Endothelial cell of umbilical vein (primary cell): Measurements from ENCODE around the gene CCDC27. TPM values are rescaled to one million over a fixed set of nuclear protein-coding genes. Genes with fewer than 3 reads are reported as not detected.

Source experiments
- BruUV-seq: library from RNA; stranded (reverse); fragments of 400-500 nt; replicated peaks from 2 replicates; lab custom pipeline; 2021; lab: Mats Ljungman, UMichigan
- CTCF ChIA-PET: fragments of 300-600, 350-600 bp; sonication (Branson Sonifier 250); formaldehyde crosslinking; loops from one replicate; lab custom pipeline; 2021; ENCODE audit warnings: antibody characterized with exemption, inconsistent platforms; lab: Charles Lee
- POLR2A ChIA-PET: fragments of 300-600, 350-600 bp; sonication (Branson Sonifier 250); formaldehyde crosslinking; loops from one replicate; lab custom pipeline; 2021; ENCODE audit warnings: antibody characterized with exemption, inconsistent platforms; lab: Charles Lee
- DNase-seq: peaks from one replicate; pipeline ENCODE4 v3.0.0-alpha.2; 2011; ENCODE audit warnings: low read depth, low spot score
- FAIRE-seq: peaks from 2 replicates; lab custom pipeline; 2011; peaks lifted over from hg19 to GRCh38; lab: Jason Lieb, UNC
- H2AFZ ChIP-seq: 2 replicates; pipeline ENCODE4 v1.6.0; 2012; ENCODE audit warnings: low read depth, low read length, control low read depth, inconsistent platforms
- H3K27ac ChIP-seq: 2 replicates; pipeline ENCODE4 v1.5.1; 2011; ENCODE audit warnings: low read depth, mild to moderate bottlenecking, control low read depth, low read length, moderate library complexity; ENCODE audit not compliant: insufficient read depth
- H3K27me3 ChIP-seq, 2 experiments: 2 replicates each; pipeline versions ENCODE4 v1.6.0 to v1.6.1; 2011; ENCODE audit warnings: low read length in 2 of 2, mixed read lengths in 1 of 2; ENCODE audit not compliant: control insufficient read depth in 2 of 2, insufficient read depth in 2 of 2
- H3K36me3 ChIP-seq, 2 experiments: 2 replicates in 1 of 2; 3 replicates in 1 of 2; pipeline ENCODE4 v1.5.1; 2011; ENCODE audit warnings: low read length in 2 of 2, mild to moderate bottlenecking in 1 of 2, moderate library complexity in 1 of 2; ENCODE audit not compliant: control insufficient read depth in 2 of 2, insufficient read depth in 2 of 2; ENCODE audit errors: extremely low read depth in 1 of 2
- H3K4me1 ChIP-seq: 3 replicates; pipeline ENCODE4 v1.5.1; 2011; ENCODE audit warnings: mild to moderate bottlenecking, low read length; ENCODE audit not compliant: control insufficient read depth, insufficient read depth; ENCODE audit errors: extremely low read depth
- H3K4me2 ChIP-seq: 2 replicates; pipeline ENCODE4 v1.6.1; 2011; ENCODE audit warnings: low read length, control low read depth, mixed read lengths; ENCODE audit not compliant: insufficient read depth
- H3K4me3 ChIP-seq, 3 experiments: fragments of 200-600 bp in 1 of 3; sonication (generic), shearing (Covaris generic) in 1 of 3; replicated peaks in 1 of 3; 2 replicates each; pipeline ENCODE4 v1.5.1; 2011 to 2016; ENCODE audit warnings: control low read depth in 3 of 3, low read length in 3 of 3, mild to moderate bottlenecking in 2 of 3, inconsistent platforms in 1 of 3, low read depth in 1 of 3, moderate library complexity in 1 of 3; ENCODE audit not compliant: insufficient read depth in 1 of 3
- H3K79me2 ChIP-seq: 2 replicates; pipeline ENCODE4 v1.6.0; 2012; ENCODE audit warnings: low read length, inconsistent platforms; ENCODE audit not compliant: control insufficient read depth, insufficient read depth
- H3K9ac ChIP-seq: replicated peaks from 2 replicates; pipeline ENCODE3; 2011; ENCODE audit warnings: low read length, control low read depth; ENCODE audit not compliant: insufficient read depth; ENCODE audit errors: extremely low read depth
- H3K9me1 ChIP-seq: replicated peaks from 3 replicates; pipeline ENCODE4 v1.6.0; 2011; ENCODE audit warnings: mild to moderate bottlenecking, low read length; ENCODE audit not compliant: control insufficient read depth, insufficient read depth; ENCODE audit errors: extremely low read depth
- H3K9me3 ChIP-seq: replicated peaks from 2 replicates; pipeline ENCODE4 v1.5.1; 2012; ENCODE audit warnings: low read length, inconsistent platforms; ENCODE audit not compliant: control insufficient read depth, insufficient read depth
- H4K20me1 ChIP-seq: replicated peaks from 2 replicates; pipeline ENCODE3; 2011; ENCODE audit warnings: mild to moderate bottlenecking, low read length; ENCODE audit not compliant: control insufficient read depth, insufficient read depth; ENCODE audit errors: extremely low read depth
- CTCF ChIP-seq, 2 donors: IDR thresholded peaks; 1 replicate in 1 of 2; 2 replicates in 1 of 2; pipeline ENCODE4 v1.5.1; 2011; ENCODE audit warnings: low read length in 2 of 2, mild to moderate bottlenecking in 2 of 2, moderate library complexity in 2 of 2, control low read depth in 1 of 2, inconsistent platforms in 1 of 2, low read depth in 1 of 2; ENCODE audit not compliant: insufficient read depth in 1 of 2; ENCODE audit errors: extremely low read depth in 1 of 2
- EZH2 ChIP-seq: IDR thresholded peaks from 2 replicates; pipeline ENCODE4 v1.6.1; 2012; ENCODE audit warnings: borderline replicate concordance, low read depth, mild to moderate bottlenecking, moderate library complexity, low read length, inconsistent platforms; ENCODE audit not compliant: severe bottlenecking
- FOS ChIP-seq: IDR thresholded peaks from 2 replicates; pipeline ENCODE4 v1.6.1; 2011; ENCODE audit warnings: mild to moderate bottlenecking, low read length, moderate library complexity, borderline replicate concordance; ENCODE audit not compliant: insufficient read depth
- GATA2 ChIP-seq: IDR thresholded peaks from 2 replicates; pipeline ENCODE4 v1.7.0; 2011; ENCODE audit warnings: low read depth, mild to moderate bottlenecking, moderate library complexity, mixed read lengths, low read length; ENCODE audit not compliant: insufficient read length, insufficient read depth
- JUN ChIP-seq: IDR thresholded peaks from 2 replicates; pipeline ENCODE4 v1.6.1; 2011; ENCODE audit warnings: borderline replicate concordance, low read depth; ENCODE audit not compliant: insufficient read length, insufficient read depth
- MYC ChIP-seq: IDR thresholded peaks from one replicate; pipeline ENCODE4 v1.6.1; 2011; ENCODE audit warnings: mild to moderate bottlenecking, low read depth, low read length
- POLR2A ChIP-seq: IDR thresholded peaks from 2 replicates; pipeline ENCODE4 v1.6.1; 2012; ENCODE audit warnings: low read depth, mild to moderate bottlenecking, control low read depth, low read length
- POLR2AphosphoS5 ChIP-seq: IDR thresholded peaks from 2 replicates; pipeline ENCODE4 v1.6.1; 2012; ENCODE audit warnings: low read depth, mild to moderate bottlenecking, control low read depth, low read length, moderate library complexity; ENCODE audit not compliant: insufficient read depth
- dilution Hi-C: fragments of 300-500 bp; cut with MboI; formaldehyde crosslinking; loops from one replicate; pipeline ENCODE4 v1.15.0; 2019; ENCODE audit warnings: low sequenced_read_pairs; ENCODE audit not compliant: extremely low pct_ligation_motif_present
- intact Hi-C: fragments of 100-400 bp; cut with micrococcal nuclease; formaldehyde crosslinking; loops from one replicate; pipeline ENCODE4 v1.10.0; 2022
- polyA plus RNA-seq, 4 experiments: library from polyadenylated mRNA; depleted of rRNA in 3 of 4; stranded (reverse) in 3 of 4; unstranded in 1 of 4; fragments of >200 nt; gene quantifications; 2 replicates each; pipeline versions ENCODE4 v1.2.1 to v1.2.3, GENCODE V29; 2011 to 2012; ENCODE audit warnings: missing spikeins in 1 of 4
- total RNA-seq: library from RNA; stranded (reverse); gene quantifications from 2 replicates; pipeline ENCODE4 v1.2.3, GENCODE V29; 2021
- TF ChIP-seq, protein P1 (sequence below): IDR thresholded peaks from 2 replicates; pipeline ENCODE4 v1.6.1; 2011; ENCODE audit not compliant: insufficient read depth, insufficient read length

CCDC27 gene
- total and polyA plus RNA-seq, 2 donors (not counting 3 experiments of a cell fraction or from before 2014, with no cell fraction given) = not detected

- Histone ChIP-seq H3K9ac (no peak overlapping the region), H3K36me3 (no peaks in the 10 kb centered on the region), H3K27ac (no peak overlapping the region), H2AFZ (no peak overlapping the region), H3K9me1 (no peaks in the 10 kb centered on the region), H3K4me3 (no peak overlapping the region), H3K27me3 (no peaks in the 10 kb centered on the region), H3K4me2 (no peak overlapping the region), H3K4me1 (no peaks in the 10 kb centered on the region), H4K20me1 (no peaks in the 10 kb centered on the region), H3K79me2 (no peaks in the 10 kb centered on the region), H3K9me3 (no peaks in the 10 kb centered on the region)
- ChIA-PET CTCF (interaction anchor here (0.6 to 3.6 kb wide), 1 partner anchor 16 kb away, joined by 5 to 20 read pairs; no protein-coding TSS in a partner anchor), POLR2A (no interaction called here)
- DNase-seq (no peak), FAIRE-seq (no peak)
- dilution Hi-C loops (no loop called here), intact Hi-C loops (no loop called here)
- TF ChIP-seq POLR2AphosphoS5 (no peak), MYC (no peak), JUN (no peak), POLR2A (no peak), GATA2 (no peak)
- TF ChIP-seq, protein P1, sequence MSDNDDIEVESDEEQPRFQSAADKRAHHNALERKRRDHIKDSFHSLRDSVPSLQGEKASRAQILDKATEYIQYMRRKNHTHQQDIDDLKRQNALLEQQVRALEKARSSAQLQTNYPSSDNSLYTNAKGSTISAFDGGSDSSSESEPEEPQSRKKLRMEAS = no peak
- no TSS peak for BruUV-seq
Observed at GRCh38 chr1:3708791-3709190, 43.5 kb upstream of the CCDC27 start.

DNA sequence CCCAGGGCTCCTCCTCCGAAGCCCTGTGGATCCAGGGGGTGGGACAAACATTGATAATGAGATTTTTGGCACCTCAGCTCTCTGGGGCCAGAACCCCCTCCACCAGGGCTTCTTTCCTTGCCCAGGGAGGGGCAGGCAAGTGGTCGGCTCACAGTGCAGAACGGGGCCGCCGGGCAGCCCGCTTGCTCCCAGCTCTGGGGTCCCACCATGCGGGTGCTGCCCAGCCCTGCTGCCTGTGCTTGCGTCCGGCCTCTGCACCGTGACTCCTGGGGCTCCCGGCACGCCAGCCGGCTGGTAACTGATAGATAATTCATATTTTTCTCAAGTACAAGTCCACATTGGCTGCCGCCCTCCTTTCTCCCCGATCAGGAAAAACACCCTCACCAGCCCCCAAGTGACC lies 42.0 kb upstream of the CCDC27 start:
- dilution Hi-C loops (no loop called here), intact Hi-C loops (no loop called here)
- DNase-seq (no peak), FAIRE-seq (no peak)
- Histone ChIP-seq H3K79me2 (no peaks in the 10 kb centered on the region), H3K4me2 (no peak overlapping the region), H3K36me3 (no peaks in the 10 kb centered on the region), H2AFZ (no peak overlapping the region), H3K4me1 (no peaks in the 10 kb centered on the region), H3K9me3 (no peaks in the 10 kb centered on the region), H4K20me1 (no peaks in the 10 kb centered on the region), H3K9ac (no peak overlapping the region), H3K27ac (no peak overlapping the region), H3K27me3 (no peaks in the 10 kb centered on the region), H3K9me1 (no peaks in the 10 kb centered on the region), H3K4me3 (no peak overlapping the region)
- no peak for TF ChIP-seq POLR2AphosphoS5
- TF ChIP-seq FOS = no peak
- no peak for TF ChIP-seq GATA2
- TF ChIP-seq CTCF (IDR thresholded peaks at IDR 0.05; ENCODE audit: extremely low read depth in 1 of 2, insufficient read depth in 1 of 2, low read depth in 1 of 2, low read length in 2 of 2) = no peak
- TF ChIP-seq, protein P1 = no peak
- TF ChIP-seq JUN = no peak
- no peak for TF ChIP-seq EZH2
- TF ChIP-seq MYC = no peak
- TF ChIP-seq POLR2A = no peak
- CTCF ChIA-PET = interaction anchor here (3.6 kb wide), 1 partner anchor 14 kb away, joined by 20 read pairs; no protein-coding TSS in a partner anchor
- POLR2A ChIA-PET = no interaction called here
- no TSS peak for BruUV-seq
